Activated CD4-positive, alpha-beta T cell treated with anti-CD3 and anti-CD28 coated beads, Interleukin-2, Interleukin-6, amounts not matched to agents 100 ng/mL and 50 ng/mL, durations not matched to agents 16 hours and 8 hours (primary cell): ENCODE measurements around the gene LONRF2.
A peak's percentile ranks its signal among the peaks of the same experiment; 100 is the strongest.
"Not testable (repeated sequence)": the region's sequence is repeated elsewhere in the genome, so short reads cannot be mapped to it uniquely, and the experiment has no call there.

Experiments used
- DNase-seq: peaks from one replicate; pipeline ENCODE4 v3.0.0-alpha.2; 2020

LONRF2 gene

DNA sequence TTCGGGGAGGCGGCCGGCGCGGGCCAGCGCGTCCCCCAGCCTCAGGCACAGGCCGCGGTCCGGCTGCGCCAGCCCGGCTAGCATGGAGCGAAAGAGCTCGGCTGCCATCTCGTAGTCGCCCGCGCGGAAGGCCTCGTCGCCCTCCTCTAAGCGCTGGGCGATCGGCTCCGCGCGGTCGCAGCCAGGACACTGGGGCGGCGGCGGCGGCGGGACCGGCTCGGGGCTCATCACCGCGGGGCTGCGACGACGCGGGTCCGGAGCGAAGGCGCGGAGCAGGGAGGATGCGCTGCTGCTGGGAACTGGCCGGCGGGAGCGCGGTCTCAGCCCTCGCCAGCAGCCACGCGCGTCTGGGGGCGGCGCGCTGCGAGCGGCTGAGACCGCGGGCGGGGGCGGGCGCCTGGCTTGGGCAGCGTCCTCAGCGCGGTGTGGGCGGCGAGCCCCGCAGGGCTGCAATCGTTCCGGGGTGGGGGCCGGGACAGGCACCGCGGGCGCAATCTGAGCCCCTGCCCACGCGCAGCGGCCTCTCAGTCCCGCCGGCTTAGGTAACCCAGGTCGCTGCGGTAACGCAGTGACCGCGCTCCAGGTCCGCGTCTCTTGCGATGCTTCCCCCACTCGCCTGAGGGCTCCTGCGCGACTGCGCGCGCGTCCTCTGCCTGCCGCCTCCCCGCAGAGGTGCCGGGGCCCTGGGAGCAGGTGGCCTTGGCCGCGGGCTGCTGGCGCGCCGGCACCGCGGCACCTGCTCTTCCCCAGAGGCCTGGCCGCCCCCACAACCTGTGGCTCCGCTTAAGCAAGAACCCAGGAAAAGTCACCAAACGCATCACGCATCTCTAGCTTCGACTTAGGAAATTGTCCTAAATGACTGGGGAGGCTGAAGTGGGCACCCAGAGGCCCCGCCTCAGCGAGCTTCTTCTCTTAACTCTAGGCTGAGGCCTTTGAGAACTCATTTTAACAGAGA is at the start of gene LONRF2:
Gene LONRF2, minus strand, starts transcription at position 636 of the 955 bp plus-strand sequence. Its CDS starts 408 bp downstream, at position 228.
- DNase-seq: peak; percentile 27

DNA sequence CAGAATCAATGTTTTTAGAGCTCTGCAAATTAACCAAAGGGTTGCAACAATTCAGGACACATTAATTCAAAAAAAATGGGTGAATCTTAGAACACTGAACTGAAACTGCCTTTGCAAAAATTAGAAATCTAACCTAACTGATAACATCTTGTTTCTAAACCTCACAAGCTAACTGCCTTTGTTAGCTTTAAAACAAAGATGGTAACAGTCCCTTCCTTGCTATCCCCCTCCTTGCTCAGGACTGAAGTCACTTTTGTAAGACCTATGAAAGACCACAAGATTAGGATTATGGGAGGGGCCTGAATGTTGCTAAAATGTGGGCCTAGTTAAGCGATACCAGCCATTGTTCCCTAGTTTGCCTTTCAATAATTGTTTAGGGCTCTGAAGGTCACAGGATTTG is 44.9 kb upstream of the LONRF2 start:
- DNase-seq: no peak

DNA sequence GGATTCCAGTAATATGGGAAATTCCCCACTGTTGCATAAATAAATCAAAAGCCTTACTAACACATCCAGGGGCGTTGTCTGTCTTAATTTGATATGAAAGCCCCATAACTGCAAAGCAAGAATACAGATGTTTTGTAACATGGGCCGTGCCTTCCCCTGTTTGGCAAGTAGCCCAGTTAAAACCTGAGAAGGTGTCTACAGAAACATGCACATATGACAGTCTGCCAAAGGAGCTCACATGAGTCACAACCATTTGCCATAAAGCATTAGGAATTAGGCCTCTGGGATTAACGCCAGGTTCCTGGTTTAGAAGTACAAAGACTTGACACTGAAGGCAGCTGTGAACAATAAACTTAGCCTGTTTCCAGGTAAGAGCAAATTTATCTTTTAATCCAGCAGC is 43.1 kb upstream of the LONRF2 start:
- DNase-seq: no peak

DNA sequence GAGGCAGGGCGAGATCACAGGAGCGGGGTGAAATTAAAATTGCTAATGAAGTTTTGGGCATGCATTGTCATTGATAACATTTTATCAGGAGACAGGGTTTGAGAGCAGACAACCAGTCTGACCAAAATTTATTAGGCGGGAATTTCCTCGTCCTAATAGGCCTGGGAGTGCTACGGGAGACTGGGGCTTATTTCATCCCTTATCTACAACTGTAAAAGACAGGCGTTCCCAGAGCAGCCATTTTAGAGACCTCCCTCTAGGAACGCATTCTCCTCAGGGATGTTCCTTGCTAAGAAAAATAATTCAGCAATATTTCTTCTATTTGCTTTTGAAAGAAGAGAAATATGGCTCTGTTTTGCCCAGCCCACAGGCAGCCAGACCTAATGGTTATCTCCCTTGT is 40.0 kb upstream of the LONRF2 start:
- DNase-seq: not testable (repeated sequence)

DNA sequence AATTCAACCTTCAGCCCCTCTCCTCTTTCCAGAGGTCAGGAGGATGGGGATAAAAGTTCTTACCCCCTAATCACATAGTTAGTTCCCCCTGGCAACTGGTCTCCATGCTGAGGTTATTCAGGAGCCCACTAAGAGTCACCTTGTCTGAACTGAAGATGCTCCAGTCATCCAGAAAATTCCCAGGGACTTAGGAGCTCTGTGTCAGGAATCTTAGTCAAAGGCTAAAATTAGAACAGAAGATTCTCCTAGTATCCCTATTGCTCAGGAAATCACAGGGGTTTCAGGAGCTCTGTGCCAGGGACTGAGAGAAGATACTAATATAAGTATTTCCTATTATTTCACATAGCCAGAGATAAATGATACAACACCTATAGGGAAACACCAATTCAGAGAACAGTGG is 37.3 kb upstream of the LONRF2 start:
- no peak for DNase-seq

DNA sequence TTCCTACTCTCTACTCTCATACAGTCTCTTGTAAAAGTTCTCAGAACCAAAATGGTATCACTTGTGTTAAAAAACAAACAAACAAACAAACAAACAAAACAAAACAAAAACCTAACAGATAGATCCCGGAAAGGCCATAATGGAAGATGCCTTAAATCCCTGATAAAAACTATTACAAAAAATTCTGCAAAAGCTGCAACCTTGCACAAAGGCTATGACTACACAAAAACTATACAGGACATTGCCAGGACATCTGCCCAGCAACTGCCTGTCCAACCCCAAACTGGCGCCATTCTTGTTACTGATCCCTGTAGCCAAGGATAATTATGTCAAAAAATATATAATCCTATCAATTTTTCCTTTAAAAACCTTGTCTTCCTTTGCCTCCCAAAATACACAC is 36.3 kb upstream of the LONRF2 start:
- DNase-seq: no peak

DNA sequence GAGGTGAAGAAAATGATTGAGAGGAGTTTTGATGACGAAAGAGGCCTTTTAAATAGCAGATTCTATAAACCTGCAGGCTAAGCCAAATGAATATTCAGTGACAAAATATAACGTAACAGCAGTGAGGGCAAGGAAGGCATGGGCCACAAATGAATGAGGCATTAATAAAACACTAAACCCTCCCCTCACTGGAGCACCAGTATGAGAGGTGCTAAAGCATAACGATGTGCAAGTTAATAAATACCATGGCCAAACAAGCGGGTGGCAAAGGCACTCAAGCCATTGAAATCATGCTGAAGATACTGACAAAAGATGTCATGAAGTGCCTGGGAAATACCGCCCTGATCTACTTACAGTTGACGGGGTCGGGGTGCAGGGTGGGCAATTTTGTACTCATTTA is 30.2 kb upstream of the LONRF2 start:
- no peak for DNase-seq

DNA sequence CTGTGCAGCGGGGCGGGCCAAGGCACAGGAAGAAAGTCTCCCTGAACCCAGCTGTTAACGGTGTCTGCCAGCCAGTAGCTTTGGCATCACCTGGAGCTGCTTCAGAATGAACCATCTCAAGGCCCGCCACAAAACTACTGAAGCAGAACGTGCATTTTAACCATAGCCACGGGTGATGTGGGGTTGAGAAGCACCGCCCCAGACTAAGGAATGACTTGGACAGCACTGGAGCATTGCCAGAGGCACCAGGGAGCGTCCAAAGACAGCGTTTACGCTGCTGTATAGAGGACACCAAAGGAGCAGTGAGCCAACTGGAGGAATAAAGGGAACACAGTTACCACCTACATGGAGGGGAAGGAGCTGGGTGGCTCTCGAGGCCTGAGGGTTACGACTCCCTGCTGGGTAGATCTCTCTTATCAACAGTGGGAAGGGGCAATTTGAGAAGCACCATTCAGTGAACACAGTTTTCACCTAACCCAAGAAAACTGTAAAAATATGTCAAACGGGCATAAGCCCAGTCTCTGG is 28.4 kb upstream of the LONRF2 start:
- no peak for DNase-seq

DNA sequence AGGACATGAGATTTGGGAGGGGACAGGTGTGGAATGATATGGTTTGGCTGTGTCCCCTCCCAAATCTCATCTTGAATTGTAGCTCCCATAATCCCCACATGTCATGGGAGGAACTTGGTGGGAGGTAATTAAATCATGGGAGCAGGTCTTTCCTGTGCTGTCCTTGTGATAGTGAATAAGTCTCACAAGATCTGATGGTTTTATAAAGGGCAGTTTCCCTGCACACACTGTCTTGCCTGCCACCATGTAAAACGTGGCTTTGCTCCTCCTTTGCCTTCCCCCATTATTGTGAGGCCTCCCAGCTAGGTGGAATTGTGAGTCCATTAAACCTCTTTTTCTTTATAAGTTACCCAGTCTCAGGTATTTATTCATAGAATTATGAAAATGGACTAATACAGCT is 22.8 kb upstream of the LONRF2 start:
- DNase-seq: not testable (repeated sequence)

DNA sequence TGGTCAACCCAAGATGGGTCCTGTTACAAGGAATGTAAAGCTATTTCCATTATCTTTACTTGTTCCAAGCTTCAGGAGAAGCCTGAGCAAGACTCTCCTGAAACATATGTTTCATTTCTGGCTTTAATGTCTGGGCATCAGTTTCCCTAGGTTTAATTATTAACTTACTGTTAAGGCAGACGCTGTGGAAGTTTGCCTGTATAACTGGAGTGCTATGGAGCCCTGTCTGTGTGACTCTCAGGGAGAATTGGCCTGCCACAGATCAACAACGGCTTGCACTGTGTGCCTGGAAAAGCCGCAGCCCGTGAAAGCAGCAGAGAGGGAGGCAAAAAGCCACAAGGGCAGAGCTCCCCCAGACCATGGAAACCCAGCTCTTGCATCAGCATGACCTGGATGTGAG is 22.1 kb upstream of the LONRF2 start:
- no peak for DNase-seq

DNA sequence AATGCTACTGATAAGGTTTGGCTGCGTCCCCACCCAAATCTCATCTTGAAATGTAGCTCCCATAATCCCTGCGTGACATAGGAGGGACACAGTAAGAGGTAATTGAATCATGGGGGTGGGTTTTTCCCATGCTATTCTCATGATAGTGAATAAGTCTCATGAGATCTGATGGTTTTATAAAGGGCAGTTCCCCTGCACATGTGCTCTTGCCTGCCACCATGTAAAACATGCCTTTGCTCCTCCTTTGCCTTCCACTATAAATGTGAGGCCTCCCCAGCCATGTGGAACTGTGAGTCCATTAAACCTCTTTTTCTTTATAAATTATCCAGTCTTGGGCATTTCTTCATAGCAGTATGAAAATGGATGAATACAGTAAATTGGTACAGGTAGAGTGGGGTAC is 20.2 kb upstream of the LONRF2 start:
- not testable (repeated sequence) for DNase-seq

DNA sequence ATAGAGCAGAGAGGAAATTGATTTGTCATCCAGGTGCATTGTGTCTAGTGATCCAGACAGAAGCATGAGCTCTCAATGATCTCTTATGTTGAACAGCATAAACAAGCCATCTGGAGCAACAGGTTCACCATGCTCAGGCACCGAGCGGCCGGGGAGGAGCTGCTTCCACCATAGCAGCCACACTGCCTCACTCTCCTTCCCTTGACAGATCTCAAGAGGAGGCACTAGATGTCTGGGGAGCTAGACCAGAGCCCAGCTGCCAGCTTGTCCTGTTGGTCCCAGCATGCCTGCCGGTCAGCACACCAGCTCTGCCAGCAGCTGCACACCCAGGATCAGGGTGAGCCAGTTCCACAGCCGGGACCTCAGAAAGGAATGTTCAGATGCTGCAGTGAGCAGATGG is 17.5 kb upstream of the LONRF2 start:
- DNase-seq: no peak

DNA sequence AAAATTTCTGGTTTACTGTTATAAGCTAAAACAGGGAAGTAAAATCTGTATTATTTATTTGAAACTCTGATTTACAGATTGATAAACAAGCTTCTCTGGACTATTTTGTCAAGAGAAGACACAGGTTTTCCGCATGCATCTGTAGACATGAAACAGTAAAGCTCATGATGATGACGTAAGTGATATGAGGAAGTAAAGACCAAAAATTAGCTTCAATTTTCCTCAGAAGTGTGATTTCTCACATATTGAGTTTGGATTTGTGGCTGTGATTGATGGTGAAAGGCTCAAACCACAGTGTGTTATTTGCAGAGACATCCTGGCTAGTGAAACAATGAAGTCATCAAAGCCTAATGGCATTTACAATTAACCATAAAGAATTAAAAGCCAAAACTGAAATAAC is 12.6 kb upstream of the LONRF2 start:
- DNase-seq: no peak

DNA sequence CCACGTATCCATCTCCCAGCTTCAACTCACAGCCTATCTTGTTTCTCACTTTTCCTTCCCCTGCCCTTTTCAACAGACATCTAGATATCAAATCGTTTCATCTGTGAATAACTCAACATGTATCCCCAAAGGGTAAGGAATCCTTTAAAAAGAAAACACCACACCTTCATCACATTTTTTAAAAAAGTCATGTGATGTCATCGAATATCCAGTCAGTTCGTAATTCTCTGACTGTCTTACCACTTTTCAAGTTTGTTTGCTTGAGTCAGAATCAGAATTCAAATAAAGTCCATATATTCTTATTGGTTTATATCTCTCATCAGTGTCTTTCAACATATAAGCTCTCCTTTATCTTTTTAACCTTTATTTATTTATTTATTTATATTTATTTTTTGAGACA is 5.4 kb upstream of the LONRF2 start:
- DNase-seq: no peak

DNA sequence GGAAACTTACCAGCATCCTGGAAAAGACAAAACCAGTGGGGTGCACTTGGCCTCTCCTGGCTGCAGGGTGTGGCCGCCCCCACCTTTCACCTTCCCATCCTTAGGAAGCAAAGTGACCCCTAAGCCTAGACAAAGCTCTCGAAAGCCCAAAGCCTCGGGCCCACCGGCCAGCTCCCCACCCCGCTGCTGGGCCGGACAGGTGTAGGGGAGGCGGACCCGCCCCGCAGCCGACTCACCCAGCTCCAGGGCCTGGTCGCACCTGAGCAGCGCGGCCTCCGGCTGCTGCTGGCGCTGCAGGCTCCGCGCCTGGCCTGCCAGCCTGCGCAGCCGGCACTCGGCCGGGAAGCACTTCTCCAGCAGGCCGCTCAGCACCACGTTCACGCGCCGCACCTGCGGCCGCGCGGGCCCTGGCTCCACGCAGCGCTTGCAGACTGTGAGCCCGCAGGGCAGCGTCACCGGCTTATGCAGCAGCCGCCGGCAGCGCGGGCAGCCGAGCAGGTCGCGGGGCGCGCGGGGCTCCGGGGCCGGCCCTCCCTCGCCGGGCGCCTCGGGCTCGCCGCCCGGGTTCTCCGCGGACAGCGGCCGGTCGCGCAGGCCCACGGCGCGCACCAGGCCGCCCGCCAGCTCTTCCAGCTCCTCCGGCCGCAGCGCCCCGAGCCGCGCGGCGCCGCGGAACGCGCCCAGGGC is 979 bp downstream of the LONRF2 start:
- peak; percentile 32 for DNase-seq

DNA sequence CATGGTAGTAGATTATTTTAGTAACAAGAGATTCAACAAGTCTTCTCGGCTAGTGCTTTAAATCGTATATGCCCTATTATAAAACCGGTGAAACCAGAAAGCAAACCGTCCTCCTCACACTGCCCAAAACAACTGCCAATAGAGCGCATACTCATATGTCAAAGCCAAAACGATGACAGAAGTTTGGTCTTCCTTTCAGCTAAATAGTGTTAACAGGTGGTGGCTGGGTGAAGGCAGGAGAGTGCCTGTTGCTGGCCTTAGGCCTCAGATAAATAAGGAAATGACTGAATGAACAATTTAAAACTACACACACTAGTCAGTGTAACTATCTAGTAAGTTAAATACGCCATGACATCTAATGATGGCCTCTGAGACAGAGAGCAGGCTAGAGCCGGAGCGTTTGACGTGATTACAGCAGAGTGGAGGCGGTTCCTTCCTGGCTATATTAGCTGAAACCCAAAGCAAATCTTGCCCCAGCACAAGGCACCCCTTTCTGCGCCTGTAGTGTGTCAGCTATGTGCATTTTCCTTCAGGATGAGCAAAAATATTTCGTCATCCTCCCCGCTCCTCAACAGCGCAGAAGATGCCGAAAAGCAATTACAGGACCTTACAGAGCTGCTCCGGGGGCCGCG is 1.6 kb downstream of the LONRF2 start:
- DNase-seq: no peak

DNA sequence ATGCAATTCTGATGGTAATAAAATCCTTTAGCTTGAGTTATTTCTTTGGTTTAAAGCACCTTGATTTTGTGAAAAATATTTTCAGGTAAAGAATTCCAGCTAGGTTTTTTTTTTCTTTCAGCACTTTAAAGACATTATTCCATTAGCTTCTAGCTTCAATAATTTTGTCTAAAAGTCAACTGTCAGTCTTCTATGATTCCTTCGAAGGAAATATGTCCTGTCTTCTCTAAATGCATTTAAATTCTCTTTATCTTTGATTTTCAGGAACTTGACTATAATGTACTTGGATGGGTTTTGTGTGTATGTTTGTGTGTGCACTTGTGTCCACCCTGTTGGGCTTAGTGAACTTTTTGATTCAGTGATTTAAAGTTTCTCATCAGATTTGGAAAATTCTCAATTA is 4.7 kb downstream of the LONRF2 start:
- DNase-seq: no peak

DNA sequence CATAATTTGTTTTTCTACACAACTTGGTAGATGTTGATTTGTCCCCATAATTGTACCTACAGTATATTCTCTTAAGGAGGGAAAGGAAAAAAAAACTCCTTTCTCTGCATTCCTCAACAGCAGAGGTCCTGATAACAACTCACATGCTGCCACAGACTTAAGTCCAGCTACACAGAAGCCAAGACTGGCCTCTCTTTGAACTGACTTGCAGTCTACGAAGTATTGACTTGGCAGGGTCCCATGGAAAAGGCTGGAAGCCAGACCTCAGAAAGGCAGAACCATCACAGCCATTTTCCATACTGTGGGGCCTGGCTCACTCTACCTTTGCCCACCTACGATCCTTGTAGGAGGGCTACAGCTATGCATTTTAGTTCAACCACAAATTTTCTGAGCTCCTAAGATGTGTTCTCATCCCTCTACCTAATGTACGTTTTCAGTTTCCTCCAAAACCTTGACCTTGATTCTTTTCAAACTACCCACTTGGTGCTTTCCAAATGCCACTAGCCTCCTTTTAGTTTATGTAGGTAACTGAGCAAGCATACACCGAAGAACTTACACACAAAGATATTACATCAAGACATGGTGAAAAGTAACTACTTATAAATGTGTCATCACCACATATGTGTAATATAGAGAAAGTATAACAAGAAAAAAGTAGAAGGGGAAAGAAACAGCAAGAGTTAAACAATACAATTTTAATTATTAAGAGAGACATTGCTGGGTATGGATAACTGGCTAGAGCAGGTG is 12.2 kb downstream of the LONRF2 start:
- no peak for DNase-seq

DNA sequence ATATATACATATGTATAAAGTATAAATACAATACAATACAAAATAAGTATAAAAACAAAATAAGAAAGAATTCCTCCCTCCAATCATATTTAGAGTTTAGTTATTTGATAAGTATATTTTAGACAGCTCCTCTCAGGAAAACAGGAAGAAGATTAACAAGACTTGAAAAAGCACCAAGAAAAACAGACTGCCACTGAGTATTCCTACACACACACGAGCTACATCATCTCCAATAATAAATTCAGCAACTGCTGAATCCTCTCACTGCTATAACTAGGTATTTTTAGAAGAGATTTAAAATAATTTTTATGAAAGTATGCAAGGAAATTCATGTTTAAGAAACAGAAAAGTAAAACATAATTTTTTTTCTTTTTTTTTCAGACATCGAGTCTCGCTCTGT is 13.0 kb downstream of the LONRF2 start:
- no peak for DNase-seq

DNA sequence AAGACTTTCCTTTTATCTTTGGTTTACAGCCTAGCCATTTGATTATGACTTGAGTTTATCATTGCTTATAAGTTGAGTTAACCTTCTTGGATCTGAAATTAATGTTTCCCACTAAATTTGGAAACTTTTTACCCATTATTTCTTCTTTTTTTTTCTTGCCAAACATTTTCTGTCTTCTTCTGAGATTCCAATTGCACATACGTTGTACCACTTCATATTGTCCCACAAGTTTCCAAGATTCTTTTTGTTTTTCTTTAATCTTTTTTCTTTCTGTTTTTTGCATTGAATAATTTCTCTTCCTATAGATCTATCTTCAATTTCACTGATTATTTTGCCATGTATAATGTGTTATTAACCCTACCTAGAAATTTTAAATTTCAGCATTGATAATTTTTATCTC is 18.6 kb downstream of the LONRF2 start:
- DNase-seq: no peak

DNA sequence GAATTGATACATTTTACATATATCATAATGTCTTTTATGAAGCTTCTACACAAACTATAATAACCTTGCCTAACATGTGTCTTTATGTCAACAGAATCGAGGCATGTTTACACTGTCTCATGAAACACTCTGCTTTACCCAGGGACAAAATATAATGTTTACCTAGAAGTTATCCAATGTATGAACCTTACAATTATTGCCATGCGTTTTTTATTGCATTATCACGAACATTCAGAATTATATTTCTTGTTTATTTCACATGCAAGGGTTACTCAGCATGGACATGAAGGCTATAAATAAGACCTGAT is 19.8 kb downstream of the LONRF2 start:
- no peak for DNase-seq

DNA sequence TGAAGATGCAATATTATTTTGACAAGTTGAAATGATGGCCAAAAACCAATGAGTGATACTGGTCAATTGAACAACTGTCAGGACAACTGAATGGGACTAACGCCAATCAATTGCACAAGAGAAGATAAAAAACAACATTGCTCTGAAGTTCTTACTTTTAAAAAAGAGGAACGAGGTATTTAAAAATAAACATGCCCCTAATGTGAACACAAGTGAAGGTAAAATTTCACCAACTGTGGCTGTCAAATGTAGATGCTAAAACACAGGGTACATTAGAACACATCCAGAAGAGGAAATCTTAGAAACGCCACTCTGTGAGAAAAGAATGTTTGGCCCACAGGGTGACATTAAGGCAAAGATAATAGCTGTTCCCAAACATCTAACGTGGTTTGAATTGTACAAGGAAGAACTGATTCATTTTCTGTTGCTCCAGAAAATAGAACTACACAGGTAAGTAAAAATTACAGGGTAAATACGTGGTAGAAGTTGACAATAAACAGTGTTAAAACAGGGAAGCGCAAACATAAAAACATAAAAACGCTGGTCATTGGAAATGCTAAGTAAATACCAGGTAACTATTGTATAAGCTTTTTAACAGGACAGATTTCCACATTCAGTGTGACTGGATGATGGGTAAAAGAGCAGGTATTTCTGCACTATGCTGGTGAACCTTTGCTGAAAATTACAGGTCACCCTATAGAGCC is 20.3 kb downstream of the LONRF2 start:
- no peak for DNase-seq
